ENCODE data around the gene RAP1GDS1. TPM values are rescaled to one million over a fixed set of nuclear protein-coding genes. Genes with fewer than 3 reads are reported as not detected.

RAP1GDS1 gene
- total and polyA plus RNA-seq, 2 of the 13 experiments (the other 11 are each of a cell fraction or from before 2014, with no cell fraction given) = 19.3 to 42.5 TPM

- TF ChIP-seq NFAT5 (CRISPR knock-in tag; IDR thresholded peaks at IDR 0.05) = no peak
- no peak for TF ChIP-seq CAMTA2 (CRISPR knock-in tag; IDR thresholded peaks at IDR 0.05; ENCODE audit: borderline replicate concordance)
- TF ChIP-seq NCOR1 (IDR thresholded peaks at IDR 0.05; ENCODE audit: borderline replicate concordance, low read length) = peak; percentile 42; the same call in 1 of the 2 replicates
- no peak for TF ChIP-seq ARID2 (CRISPR knock-in tag; IDR thresholded peaks at IDR 0.05; ENCODE audit: borderline replicate concordance)
- no peak for TF ChIP-seq ZNF451 (CRISPR knock-in tag; IDR thresholded peaks at IDR 0.05)
- TF ChIP-seq TBX3 (IDR thresholded peaks at IDR 0.05; ENCODE audit: borderline replicate concordance) = no peak
- no peak for TF ChIP-seq POGK (CRISPR knock-in tag; conservative IDR thresholded peaks at IDR 0.05)
- no peak for TF ChIP-seq SNRNP70 (IDR thresholded peaks at IDR 0.05; ENCODE audit: low read depth, low read length)
- TF ChIP-seq FOXP4 (CRISPR knock-in tag; IDR thresholded peaks at IDR 0.05) = no peak
- TF ChIP-seq ARID3A (IDR thresholded peaks at IDR 0.05; ENCODE audit: low read depth, low read length) = peak; percentile 48; the same call in 1 of the 2 replicates
- TF ChIP-seq ZNF749 (CRISPR knock-in tag; IDR thresholded peaks at IDR 0.05; ENCODE audit: borderline replicate concordance) = no peak
- peak; percentile 47; the same call in 1 of the 2 replicates for TF ChIP-seq PAXIP1 (CRISPR knock-in tag; conservative IDR thresholded peaks at IDR 0.05)
Measured at GRCh38 chr4:98253499-98253898, 7.7 kb upstream of the RAP1GDS1 start (continued).

Measured in HepG2 (cell line).